Measurements from ENCODE around the gene TBKBP1.
"Not testable (repeated sequence)": the region's sequence is repeated elsewhere in the genome, so short reads cannot be mapped to it uniquely, and the experiment has no call there.

The TBKBP1 gene

GRCh38 chr17:47733047-47733673, 39.2 kb downstream of the TBKBP1 start, which contains the start of gene TBX21:
Gene TBX21 (plus strand): TSS chr17:47733236. CDS start chr17:47733455, 219 bp downstream.
- DNase-seq: peak; percentile 68

- DNase-seq: no peak
Observed at GRCh38 chr17:47733674-47734410, 39.9 kb downstream of the TBKBP1 start.

- no peak for DNase-seq
Observed at GRCh38 chr17:47735139-47735464, 41.1 kb downstream of the TBKBP1 start.

GRCh38 chr17:47735536-47736011, 41.6 kb downstream of the TBKBP1 start:
- no peak for DNase-seq

- DNase-seq: no peak
Observed at GRCh38 chr17:47736501-47737495, 42.8 kb downstream of the TBKBP1 start.

GRCh38 chr17:47738178-47738577, 44.2 kb downstream of the TBKBP1 start:
- no peak for DNase-seq

- DNase-seq: no peak
Observed at GRCh38 chr17:47739150-47739549, 45.2 kb downstream of the TBKBP1 start.

GRCh38 chr17:47739945-47740344, 46.0 kb downstream of the TBKBP1 start:
- DNase-seq: not testable (repeated sequence)

GRCh38 chr17:47741109-47741792, 47.3 kb downstream of the TBKBP1 start:
- no peak for DNase-seq

- DNase-seq: no peak
Observed at GRCh38 chr17:47741793-47742145, 47.8 kb downstream of the TBKBP1 start.

GRCh38 chr17:47742319-47743181, 48.6 kb downstream of the TBKBP1 start:
- DNase-seq: no peak

GRCh38 chr17:47744168-47745036, 50.4 kb downstream of the TBKBP1 start:
- DNase-seq: no peak

- DNase-seq: no peak
Observed at GRCh38 chr17:47745037-47745380, 51.0 kb downstream of the TBKBP1 start.

- DNase-seq: no peak
Observed at GRCh38 chr17:47751471-47751870, 57.5 kb downstream of the TBKBP1 start.

- no peak for DNase-seq
Observed at GRCh38 chr17:47757386-47757785, 63.4 kb downstream of the TBKBP1 start.

GRCh38 chr17:47760409-47761140, 66.6 kb downstream of the TBKBP1 start:
- no peak for DNase-seq

Measured in hematopoietic multipotent progenitor cell treated with erythropoietin and hydrocortisone succinate and interleukin-3 and kit ligand, for 8 days (in vitro differentiated cells).